HCT116 (cell line): ENCODE data around the gene CFAP46. TPM values are rescaled to one million over a fixed set of nuclear protein-coding genes. Genes with fewer than 3 reads are reported as not detected.

Experiments used
- ATAC-seq: fragments of 200-7000 bp; cut with Tn5 transposase; 2 replicates; pipeline ENCODE4 v1.9.1; 2020; ENCODE audit warnings: mild to moderate bottlenecking, moderate library complexity
- BruUV-seq: library from RNA; stranded (reverse); fragments of 400-500 nt; replicated peaks from 2 replicates; lab custom pipeline; 2021; lab: Mats Ljungman, UMichigan
- CTCF ChIA-PET: fragments of 300-600 bp; sonication (Branson Sonifier 250); formaldehyde crosslinking; loops from one replicate; lab custom pipeline; 2021; ENCODE audit warnings: antibody characterized with exemption; lab: Charles Lee
- POLR2A ChIA-PET: fragments of 300-600, 350-600 bp; sonication (Branson Sonifier 250); formaldehyde crosslinking; loops from one replicate; lab custom pipeline; 2021; ENCODE audit warnings: antibody characterized with exemption; lab: Charles Lee
- RAD21 ChIA-PET, 2 experiments: fragments of 300-600 bp; sonication (Branson Sonifier 250); formaldehyde crosslinking; loops; one replicate each; lab custom pipeline; 2023; ENCODE audit warnings: low total read pairs in 2 of 2; ENCODE audit not compliant: uncharacterized antibody in 2 of 2, unreplicated experiment in 2 of 2, low non-redundant PET in 1 of 2; lab: Charles Lee
- DNase-seq: peaks from one replicate; pipeline ENCODE4 v3.0.0-alpha.2; 2010; ENCODE audit warnings: low read depth, low spot score
- H2AFZ ChIP-seq: fragments of 200-600 bp; shearing (Covaris generic), sonication (generic); 2 replicates; pipeline ENCODE4 v1.6.1; 2017; ENCODE audit warnings: low read depth, mixed run types, mixed read lengths, antibody characterized with exemption, low read length; ENCODE audit not compliant: poor library complexity, severe bottlenecking
- H3K27ac ChIP-seq: 2 replicates; pipeline ENCODE4 v1.5.1; 2012; ENCODE audit warnings: low read depth, low read length
- H3K27me3 ChIP-seq: fragments of 200-600 bp; sonication (generic); 2 replicates; pipeline ENCODE4 v1.6.1; 2016; ENCODE audit warnings: mixed run types, low read length, mixed read lengths; ENCODE audit not compliant: insufficient read depth
- H3K36me3 ChIP-seq, 2 experiments: fragments of 200-500 bp in 1 of 2; fragments of 200-600 bp in 1 of 2; sonication (Bioruptor generic) in 1 of 2; sonication (generic) in 1 of 2; 2 replicates each; pipeline versions ENCODE4 v1.5.1 to v1.6.1; 2014 to 2016; ENCODE audit warnings: low read length in 2 of 2, inconsistent platforms in 1 of 2, mixed read lengths in 1 of 2, mixed run types in 1 of 2; ENCODE audit not compliant: insufficient read depth in 2 of 2, control insufficient read depth in 1 of 2
- H3K4me1 ChIP-seq, 2 experiments: fragments of 200-600 bp in 1 of 2; sonication (generic) in 1 of 2; 2 replicates each; pipeline versions ENCODE4 v1.5.1 to v1.6.1; 2012 to 2017; ENCODE audit warnings: low read length in 2 of 2, inconsistent platforms in 1 of 2, mild to moderate bottlenecking in 1 of 2, mixed read lengths in 1 of 2, mixed run types in 1 of 2, moderate library complexity in 1 of 2; ENCODE audit not compliant: insufficient read depth in 2 of 2, control insufficient read depth in 1 of 2
- H3K4me2 ChIP-seq: fragments of 200-600 bp; sonication (generic); 2 replicates; pipeline ENCODE4 v1.6.1; 2017; ENCODE audit warnings: mixed run types, low read length, mixed read lengths
- H3K4me3 ChIP-seq, 2 experiments: fragments of 200-600 bp in 1 of 2; sonication (generic) in 1 of 2; replicated peaks in 1 of 2; 2 replicates each; pipeline ENCODE4 v1.5.1; 2011 to 2016; ENCODE audit warnings: low read length in 2 of 2, control low read depth in 1 of 2, low read depth in 1 of 2, mild to moderate bottlenecking in 1 of 2, mixed read lengths in 1 of 2, mixed run types in 1 of 2
- H3K79me2 ChIP-seq: fragments of 200-600 bp; sonication (generic); 2 replicates; pipeline ENCODE4 v1.6.1; 2017; ENCODE audit warnings: mild to moderate bottlenecking, mixed run types, low read length, moderate library complexity, mixed read lengths; ENCODE audit not compliant: insufficient read depth
- H3K9ac ChIP-seq: fragments of 200-600 bp; sonication (generic); 2 replicates; pipeline ENCODE4 v1.6.1; 2016; ENCODE audit warnings: low read length, mixed read lengths
- H3K9me2 ChIP-seq: fragments of 200-600 bp; sonication (generic), shearing (Covaris generic); 2 replicates; pipeline ENCODE4 v1.6.1; 2017; ENCODE audit warnings: mixed run types, mild to moderate bottlenecking, moderate library complexity; ENCODE audit not compliant: insufficient read depth
- H3K9me3 ChIP-seq, 2 experiments: fragments of 200-500 bp in 1 of 2; fragments of 200-600 bp in 1 of 2; sonication (Bioruptor generic) in 1 of 2; sonication (generic) in 1 of 2; 2 replicates each; pipeline ENCODE4 v1.6.1; 2014 to 2017; ENCODE audit warnings: low read length in 2 of 2, mixed read lengths in 2 of 2, inconsistent platforms in 1 of 2, low read depth in 1 of 2, mild to moderate bottlenecking in 1 of 2, mixed run types in 1 of 2, moderate library complexity in 1 of 2; ENCODE audit not compliant: control insufficient read depth in 1 of 2, insufficient read depth in 1 of 2
- H4K20me1 ChIP-seq: fragments of 200-600 bp; sonication (generic), shearing (Covaris generic); 2 replicates; pipeline ENCODE4 v1.6.1; 2017; ENCODE audit warnings: mixed run types, mild to moderate bottlenecking, moderate library complexity; ENCODE audit not compliant: insufficient read depth
- CBX3 ChIP-seq: IDR thresholded peaks from 2 replicates; pipeline ENCODE4 v1.6.1; 2012; ENCODE audit warnings: low read depth
- EGR1 ChIP-seq: IDR thresholded peaks from 2 replicates; pipeline ENCODE4 v1.6.1; 2012; ENCODE audit warnings: low read depth
- ELF1 ChIP-seq: IDR thresholded peaks from 2 replicates; pipeline ENCODE4 v1.6.1; 2012; ENCODE audit warnings: low read depth, borderline replicate concordance
- EZH2 ChIP-seq: fragments of 200-600 bp; sonication (generic); IDR thresholded peaks from 2 replicates; pipeline ENCODE4 v1.6.1; 2017; ENCODE audit warnings: antibody characterized with exemption, mixed run types
- EZH2phosphoT487 ChIP-seq: fragments of 200-600 bp; IDR thresholded peaks from 2 replicates; pipeline ENCODE4 v1.6.1; 2018; ENCODE audit warnings: antibody characterized with exemption, borderline replicate concordance
- FOSL1 ChIP-seq: IDR thresholded peaks from 2 replicates; pipeline ENCODE4 v1.6.1; 2012; ENCODE audit warnings: low read depth
- JUND ChIP-seq: IDR thresholded peaks from 2 replicates; pipeline ENCODE4 v1.6.1; 2012
- MAX ChIP-seq: IDR thresholded peaks from 2 replicates; pipeline ENCODE4 v1.6.1; 2012
- POLR2A ChIP-seq: IDR thresholded peaks from 2 replicates; pipeline ENCODE4 v1.7.0; 2011; ENCODE audit warnings: borderline replicate concordance; ENCODE audit not compliant: insufficient read depth, insufficient read length; ENCODE audit errors: extremely low read depth
- POLR2AphosphoS5 ChIP-seq: IDR thresholded peaks from 2 replicates; pipeline ENCODE4 v1.6.1; 2011; ENCODE audit warnings: mild to moderate bottlenecking, low read depth, low read length, moderate library complexity
- RAD21 ChIP-seq: IDR thresholded peaks from 2 replicates; pipeline ENCODE4 v1.6.1; 2012; ENCODE audit warnings: low read depth, mild to moderate bottlenecking
- REST ChIP-seq: IDR thresholded peaks from 2 replicates; pipeline ENCODE4 v1.6.1; 2012; ENCODE audit warnings: low read depth
- SIN3A ChIP-seq: IDR thresholded peaks from 2 replicates; pipeline ENCODE4 v1.6.1; 2012; ENCODE audit warnings: low read depth
- SP1 ChIP-seq: IDR thresholded peaks from 2 replicates; pipeline ENCODE4 v1.6.1; 2012; ENCODE audit warnings: low read depth
- SRF ChIP-seq: IDR thresholded peaks from 2 replicates; pipeline ENCODE4 v1.6.1; 2012; ENCODE audit warnings: low read depth
- TCF7L2 ChIP-seq: IDR thresholded peaks from 2 replicates; pipeline ENCODE4 v1.7.0; 2011; ENCODE audit warnings: borderline replicate concordance, inconsistent platforms; ENCODE audit not compliant: insufficient read depth, insufficient read length; ENCODE audit errors: extremely low read depth
- YY1 ChIP-seq: IDR thresholded peaks from 2 replicates; pipeline ENCODE4 v1.6.1; 2011; ENCODE audit warnings: low read length, low read depth, moderate library complexity, mild to moderate bottlenecking; ENCODE audit not compliant: insufficient replicate concordance; ENCODE audit errors: extremely low read depth
- ZBTB33 ChIP-seq: IDR thresholded peaks from 2 replicates; pipeline ENCODE4 v1.6.1; 2011; ENCODE audit warnings: mild to moderate bottlenecking, low read length, moderate library complexity; ENCODE audit not compliant: insufficient replicate concordance; ENCODE audit errors: extremely low read depth
- ZFX ChIP-seq: fragments of 450-650 bp; IDR thresholded peaks from 2 replicates; pipeline ENCODE4 v1.6.1; 2017
- ZNF274 ChIP-seq: fragments of 200-500 bp; sonication (Bioruptor generic); IDR thresholded peaks from 2 replicates; pipeline ENCODE4 v1.6.1; 2014; ENCODE audit warnings: mild to moderate bottlenecking, low read depth, low read length, inconsistent platforms
- intact Hi-C: fragments of 100-400 bp; cut with micrococcal nuclease; formaldehyde crosslinking; loops from 2 replicates; pipeline ENCODE4 v1.10.0; 2022
- total RNA-seq: library from RNA; stranded (reverse); gene quantifications from one replicate; pipeline ENCODE4 v1.2.1, GENCODE V29; 2021; ENCODE audit not compliant: unreplicated experiment

The CFAP46 gene
- total RNA-seq, 1 experiment from 2014 or later: 1.4 TPM

GRCh38 chr10:132838346-132838970, 103.9 kb downstream of the CFAP46 start:
- no peak for ATAC-seq
- Histone ChIP-seq H3K4me2 (no peak overlapping the region), H3K9me2 (no peaks in the 10 kb centered on the region), H3K36me3 (no peaks in the 10 kb centered on the region), H3K79me2 (no peaks in the 10 kb centered on the region), H2AFZ (no peak overlapping the region), H3K4me3 (no peak overlapping the region), H3K9ac (no peak overlapping the region), H3K27ac (no peak overlapping the region), H3K27me3 (no peaks in the 10 kb centered on the region), H3K9me3 (no peaks in the 10 kb centered on the region), H3K4me1 (no peaks in the 10 kb centered on the region), H4K20me1 (no peaks in the 10 kb centered on the region)
- RAD21 ChIA-PET: no interaction called here
- intact Hi-C loops: no loop called here
- DNase-seq: no peak
- POLR2A ChIA-PET: no interaction called here
- no TSS peak for BruUV-seq
- CTCF ChIA-PET: no interaction called here
- TF ChIP-seq FOSL1 (no peak), ELF1 (no peak), RAD21 (no peak), EGR1 (no peak), EZH2phosphoT487 (no peak), MAX (no peak), JUND (no peak), SP1 (no peak), SRF (no peak), POLR2AphosphoS5 (no peak), CBX3 (no peak), POLR2A (no peak), YY1 (no peak), REST (no peak), ZFX (no peak), ZBTB33 (no peak), ZNF274 (no peak), TCF7L2 (no peak), EZH2 (no peak), SIN3A (no peak)
